ENCODE data around the gene ACTG2. TPM values are rescaled to one million over a fixed set of nuclear protein-coding genes. Genes with fewer than 3 reads are reported as not detected.

Gene ACTG2
- total RNA-seq, 4 donors from 2014 or later: 0.41 to 3.1 (median 1.9) TPM

DNA sequence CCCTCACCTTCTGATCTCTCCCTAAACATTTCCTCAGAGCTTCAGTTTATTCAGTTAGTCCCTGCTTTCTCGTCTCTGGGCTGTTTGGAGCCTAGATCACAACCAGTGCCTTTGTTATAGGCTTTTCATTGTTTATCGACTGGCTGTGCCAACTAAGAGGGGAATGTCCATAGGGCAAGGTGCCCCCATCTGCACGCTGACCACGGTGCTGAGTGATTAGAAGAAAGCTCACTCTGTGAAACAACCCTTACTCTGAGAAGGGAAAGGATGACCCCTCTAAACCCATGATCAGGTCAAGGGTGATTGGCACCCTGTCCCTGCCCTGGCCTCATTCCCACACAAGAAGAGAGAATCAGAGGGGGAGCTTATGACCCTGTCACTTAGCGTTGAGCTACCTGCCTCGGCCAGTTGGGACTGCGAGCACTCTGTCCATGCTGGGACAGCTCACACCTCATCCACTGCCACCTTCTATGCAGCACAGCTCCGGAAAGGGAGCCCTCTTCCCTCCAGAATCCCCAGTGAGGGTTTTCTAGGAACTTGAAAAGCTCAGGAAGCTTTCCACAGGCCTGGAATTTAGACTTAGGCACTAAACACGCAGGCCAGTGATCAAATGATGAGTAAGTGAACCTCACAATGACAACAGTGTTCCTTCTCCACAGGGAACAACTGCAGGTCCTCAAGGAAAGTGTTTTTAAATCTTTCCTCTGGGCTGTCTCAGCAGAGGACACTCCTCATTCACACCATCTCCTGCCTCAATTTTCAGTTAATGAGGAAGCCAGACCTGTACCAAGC lies 2.3 kb upstream of the ACTG2 start:
- no peaks in the 10 kb centered on the region for H3K4me1 ChIP-seq
- in situ Hi-C loops (cut with MboI; ENCODE audit: low sequenced_read_pairs in 4 of 4) (no loop called here), intact Hi-C loops (cut with DNase I; ENCODE audit: low total_unique reads) (no loop called here)
- no peaks in the 10 kb centered on the region for H3K9me3 ChIP-seq
- H3K27ac ChIP-seq: no peak overlapping the region
- ATAC-seq (no peak), DNase-seq (no peak)
- H3K27me3 ChIP-seq: no peaks in the 10 kb centered on the region
- H3K36me3 ChIP-seq: no peaks in the 10 kb centered on the region
- TF ChIP-seq CTCF (IDR thresholded peaks at IDR 0.05 in 4 of 5, conservative IDR thresholded peaks at IDR 0.05 in 1 of 5) (no peak), POLR2A (IDR thresholded peaks at IDR 0.05) (no peak)
- H3K4me3 ChIP-seq: no peak overlapping the region

DNA sequence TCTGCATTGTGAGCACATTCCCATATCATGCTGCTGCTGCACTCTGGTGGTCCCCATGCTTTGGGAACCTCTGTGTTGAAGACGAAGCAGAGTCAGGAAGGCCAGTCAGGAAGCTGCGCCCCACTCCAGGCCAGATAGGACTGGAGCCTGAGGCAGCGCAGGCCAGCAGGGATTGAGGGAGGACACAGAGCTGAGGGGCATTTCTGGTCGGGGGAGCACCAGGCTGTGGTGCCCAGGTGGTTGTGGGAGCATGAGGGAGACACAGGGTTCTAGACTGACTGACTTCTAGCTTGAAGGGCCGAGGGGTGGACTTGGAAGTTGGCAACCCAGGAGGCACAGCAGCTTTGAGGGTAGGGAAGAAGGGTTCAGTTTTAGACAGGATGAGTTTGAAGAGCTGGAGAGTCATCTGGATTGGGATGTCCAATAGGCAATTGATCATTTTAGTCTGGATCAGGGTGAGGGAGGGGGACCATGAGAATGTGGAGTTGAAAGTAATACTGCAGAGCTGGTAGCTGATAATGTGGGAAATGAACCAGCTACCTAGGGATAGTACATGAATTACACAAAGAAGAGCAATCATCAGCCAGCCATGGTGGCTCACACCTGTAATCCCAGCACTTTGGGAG lies 1.4 kb upstream of the ACTG2 start:
- H3K4me1 ChIP-seq: no peaks in the 10 kb centered on the region

GRCh38 chr2:73893764-73894474 lies 1.1 kb downstream of the ACTG2 start:
- in situ Hi-C loops (cut with MboI; ENCODE audit: low sequenced_read_pairs in 4 of 4): no loop called here
- no peaks in the 10 kb centered on the region for H3K9me3 ChIP-seq
- H3K27ac ChIP-seq: no peak overlapping the region
- DNase-seq (no peak), ATAC-seq (no peak)
- no peaks in the 10 kb centered on the region for H3K27me3 ChIP-seq
- intact Hi-C loops (cut with DNase I; ENCODE audit: low total_unique reads): no loop called here
- H3K4me3 ChIP-seq: no peak overlapping the region
- H3K36me3 ChIP-seq: no peaks in the 10 kb centered on the region
- no peaks in the 10 kb centered on the region for H3K4me1 ChIP-seq
- TF ChIP-seq CTCF (IDR thresholded peaks at IDR 0.05 in 4 of 5, conservative IDR thresholded peaks at IDR 0.05 in 1 of 5): no peak
- no peak for TF ChIP-seq POLR2A (IDR thresholded peaks at IDR 0.05)

More for the DNA sequence above, 1.4 kb upstream of the ACTG2 start:
- Histone ChIP-seq H3K9me3 (no peaks in the 10 kb centered on the region), H3K36me3 (no peaks in the 10 kb centered on the region), H3K4me3 (no peak overlapping the region), H3K27ac (no peak overlapping the region), H3K27me3 (no peaks in the 10 kb centered on the region)
- ATAC-seq (no peak), DNase-seq (no peak)
- intact Hi-C loops (cut with DNase I; ENCODE audit: low total_unique reads): no loop called here
- TF ChIP-seq POLR2A (IDR thresholded peaks at IDR 0.05): no peak
- TF ChIP-seq CTCF (IDR thresholded peaks at IDR 0.05 in 4 of 5, conservative IDR thresholded peaks at IDR 0.05 in 1 of 5): no peak
- in situ Hi-C loops (cut with MboI; ENCODE audit: low sequenced_read_pairs in 4 of 4): no loop called here

DNA sequence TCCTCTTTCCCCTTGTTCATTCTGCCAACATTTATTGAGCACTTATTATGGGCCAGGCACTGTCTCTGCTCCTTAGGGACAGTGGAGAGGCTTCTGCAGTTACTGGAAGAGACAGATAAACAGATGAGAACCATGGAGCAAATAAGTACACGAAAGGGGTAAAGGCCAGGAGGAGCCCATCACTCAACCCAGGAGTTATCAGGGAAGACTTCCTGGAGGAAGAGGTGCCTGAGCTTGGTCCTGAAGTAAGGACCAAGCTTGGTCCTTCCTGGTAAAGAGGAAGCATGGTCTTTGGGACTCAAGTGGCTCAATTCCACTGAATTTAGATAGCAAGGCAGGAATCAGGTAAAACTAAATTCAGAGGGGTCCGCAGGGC lies 1.7 kb downstream of the ACTG2 start:
- in situ Hi-C loops (cut with MboI; ENCODE audit: low sequenced_read_pairs in 4 of 4): no loop called here
- DNase-seq (no peak), ATAC-seq (no peak)
- Histone ChIP-seq H3K36me3 (no peaks in the 10 kb centered on the region), H3K27ac (no peak overlapping the region), H3K9me3 (no peaks in the 10 kb centered on the region), H3K4me3 (no peak overlapping the region), H3K4me1 (no peaks in the 10 kb centered on the region), H3K27me3 (no peaks in the 10 kb centered on the region)
- TF ChIP-seq CTCF (IDR thresholded peaks at IDR 0.05 in 4 of 5, conservative IDR thresholded peaks at IDR 0.05 in 1 of 5) (no peak), POLR2A (IDR thresholded peaks at IDR 0.05) (no peak)
- intact Hi-C loops (cut with DNase I; ENCODE audit: low total_unique reads): no loop called here

Data from gastrocnemius medialis (tissue), 4 donors.